ENCODE data around the gene GLDN.

GLDN gene

GRCh38 chr15:51325167-51325566 lies 16.3 kb upstream of the GLDN start:
- H3K4me3 ChIP-seq (ENCODE audit: low read length) = no peak overlapping the region
- DNase-seq = no peak
- TF ChIP-seq EZH2 (optimal IDR thresholded peaks at IDR 0.05; ENCODE audit: low read depth, low read length) = no peak
- TF ChIP-seq CTCF (IDR thresholded peaks at IDR 0.05; ENCODE audit: low read length) = no peak
- no peak for TF ChIP-seq EZH2phosphoT487 (IDR thresholded peaks at IDR 0.05; ENCODE audit: low read length)
- H3K9me2 ChIP-seq (replicated peaks; ENCODE audit: insufficient read depth, low read length) = no peaks in the 10 kb centered on the region
- H4K20me1 ChIP-seq (ENCODE audit: insufficient read depth, low read length) = no peaks in the 10 kb centered on the region
- H3K36me3 ChIP-seq (replicated peaks; ENCODE audit: insufficient read depth, low read length) = no peaks in the 10 kb centered on the region
- no peaks in the 10 kb centered on the region for H3K27me3 ChIP-seq (replicated peaks; ENCODE audit: insufficient read depth, low read length)
- H3F3A ChIP-seq (ENCODE audit: insufficient read depth, low read length) = no peaks in the 10 kb centered on the region
- H3K27ac ChIP-seq (ENCODE audit: low read length) = no peak overlapping the region
- no peaks in the 10 kb centered on the region for H3K4me1 ChIP-seq (ENCODE audit: low read length)
- H3K9me3 ChIP-seq (replicated peaks; ENCODE audit: insufficient read depth, low read length) = no peaks in the 10 kb centered on the region
- H3K4me2 ChIP-seq (ENCODE audit: low read depth, low read length) = no peak overlapping the region
- no peak overlapping the region for H3K9ac ChIP-seq (ENCODE audit: low read length)
- H3K79me2 ChIP-seq (ENCODE audit: low read length) = no peaks in the 10 kb centered on the region
- H2AFZ ChIP-seq (ENCODE audit: low read length) = no peak overlapping the region

GRCh38 chr15:51327081-51327480 lies 14.4 kb upstream of the GLDN start:
- Histone ChIP-seq H3K4me2 (ENCODE audit: low read depth, low read length) (no peak overlapping the region), H3K79me2 (ENCODE audit: low read length) (no peaks in the 10 kb centered on the region), H3K9ac (ENCODE audit: low read length) (no peak overlapping the region), H3K36me3 (replicated peaks; ENCODE audit: insufficient read depth, low read length) (no peaks in the 10 kb centered on the region), H3K9me2 (replicated peaks; ENCODE audit: insufficient read depth, low read length) (no peaks in the 10 kb centered on the region), H4K20me1 (ENCODE audit: insufficient read depth, low read length) (no peaks in the 10 kb centered on the region), H3K27ac (ENCODE audit: low read length) (no peak overlapping the region), H2AFZ (ENCODE audit: low read length) (no peak overlapping the region), H3K9me3 (replicated peaks; ENCODE audit: insufficient read depth, low read length) (no peaks in the 10 kb centered on the region), H3F3A (ENCODE audit: insufficient read depth, low read length) (no peaks in the 10 kb centered on the region), H3K27me3 (replicated peaks; ENCODE audit: insufficient read depth, low read length) (no peaks in the 10 kb centered on the region), H3K4me1 (ENCODE audit: low read length) (no peaks in the 10 kb centered on the region), H3K4me3 (ENCODE audit: low read length) (no peak overlapping the region)
- TF ChIP-seq EZH2phosphoT487 (IDR thresholded peaks at IDR 0.05; ENCODE audit: low read length) = no peak
- TF ChIP-seq CTCF (IDR thresholded peaks at IDR 0.05; ENCODE audit: low read length) = no peak
- no peak for TF ChIP-seq EZH2 (optimal IDR thresholded peaks at IDR 0.05; ENCODE audit: low read depth, low read length)
- DNase-seq = no peak

GRCh38 chr15:51328926-51329325 lies 12.5 kb upstream of the GLDN start:
- H3K4me2 ChIP-seq (ENCODE audit: low read depth, low read length) = no peak overlapping the region
- H2AFZ ChIP-seq (ENCODE audit: low read length) = no peak overlapping the region
- H3K36me3 ChIP-seq (replicated peaks; ENCODE audit: insufficient read depth, low read length) = no peaks in the 10 kb centered on the region
- no peaks in the 10 kb centered on the region for H3K4me1 ChIP-seq (ENCODE audit: low read length)
- no peaks in the 10 kb centered on the region for H3K79me2 ChIP-seq (ENCODE audit: low read length)
- no peak overlapping the region for H3K4me3 ChIP-seq (ENCODE audit: low read length)
- H4K20me1 ChIP-seq (ENCODE audit: insufficient read depth, low read length) = no peaks in the 10 kb centered on the region
- H3F3A ChIP-seq (ENCODE audit: insufficient read depth, low read length) = no peaks in the 10 kb centered on the region
- H3K9me3 ChIP-seq (replicated peaks; ENCODE audit: insufficient read depth, low read length) = no peaks in the 10 kb centered on the region
- H3K9ac ChIP-seq (ENCODE audit: low read length) = no peak overlapping the region
- DNase-seq = no peak
- no peaks in the 10 kb centered on the region for H3K9me2 ChIP-seq (replicated peaks; ENCODE audit: insufficient read depth, low read length)
- TF ChIP-seq CTCF (IDR thresholded peaks at IDR 0.05; ENCODE audit: low read length) (no peak), EZH2phosphoT487 (IDR thresholded peaks at IDR 0.05; ENCODE audit: low read length) (no peak), EZH2 (optimal IDR thresholded peaks at IDR 0.05; ENCODE audit: low read depth, low read length) (no peak)
- no peak overlapping the region for H3K27ac ChIP-seq (ENCODE audit: low read length)
- peaks cover 8% of the 10 kb centered on the region; the same call in 1 of the 2 replicates for H3K27me3 ChIP-seq (replicated peaks; ENCODE audit: insufficient read depth, low read length)
